GM10847 (cell line): Measurements from ENCODE around the gene PRDM11.

Experiments used
- POLR2A ChIP-seq: IDR thresholded peaks from 2 replicates; pipeline ENCODE4 v1.6.1; 2011; ENCODE audit not compliant: insufficient read length; ENCODE audit errors: extremely low read depth

PRDM11 gene

DNA sequence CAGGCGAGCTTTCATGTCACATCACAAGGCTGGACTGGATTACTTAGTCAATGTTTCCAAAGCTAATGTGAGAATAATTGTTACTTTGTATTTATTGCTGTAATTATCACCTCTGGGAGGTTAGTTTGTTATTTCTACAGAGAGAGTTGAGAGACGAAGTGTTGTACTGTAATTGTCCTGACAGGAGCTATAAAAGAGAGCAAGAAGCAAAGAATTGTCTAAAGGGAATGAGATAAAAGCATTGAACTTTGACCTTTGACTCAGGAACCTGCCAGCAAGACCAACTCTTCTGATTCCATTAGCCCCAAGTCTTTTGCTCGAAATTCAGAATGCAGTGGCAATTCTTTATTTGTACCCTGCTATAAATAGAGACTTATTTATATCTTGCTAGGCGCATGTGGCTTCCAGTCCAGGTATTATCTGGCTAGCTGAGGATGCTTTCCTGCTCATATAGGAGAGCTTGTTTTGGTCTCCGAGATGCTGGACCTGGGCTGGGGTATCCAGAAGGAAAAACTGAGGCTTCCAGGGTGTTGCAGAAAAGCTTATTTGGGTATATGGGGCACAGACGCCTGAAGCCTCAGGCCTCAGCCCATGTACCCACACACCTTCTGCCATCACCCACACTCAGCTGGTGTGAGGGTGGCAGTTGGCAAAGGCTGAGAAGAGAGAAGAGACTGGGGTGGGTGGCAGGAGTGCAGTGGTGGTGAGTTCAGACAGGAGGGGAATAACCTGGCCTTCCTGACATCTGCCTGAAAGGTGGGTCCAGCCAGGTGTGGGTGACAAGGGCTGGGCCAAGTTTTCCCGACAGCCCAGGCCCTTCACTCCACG is 99.0 kb downstream of the PRDM11 start:
- no peak for TF ChIP-seq POLR2A

DNA sequence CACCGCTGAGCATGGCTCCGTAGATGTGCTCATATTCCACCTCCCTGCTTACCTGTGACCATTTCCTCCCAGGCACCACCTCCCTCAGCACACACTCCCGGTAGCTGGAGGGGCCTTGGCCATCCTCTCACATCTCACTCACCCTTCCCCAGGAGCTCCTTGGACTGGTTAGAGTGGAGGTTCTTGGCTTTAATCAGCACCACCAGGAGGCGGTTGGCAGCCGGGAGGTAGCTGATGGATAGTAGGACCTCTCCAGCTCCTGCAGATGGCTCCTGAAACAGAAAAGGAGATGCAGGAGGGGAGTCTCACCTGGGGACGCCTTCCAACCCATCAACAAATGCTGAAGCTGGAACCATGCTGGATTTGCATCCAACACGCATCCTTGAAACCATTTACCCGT is 99.8 kb downstream of the PRDM11 start:
- no peak for TF ChIP-seq POLR2A

- no peak for TF ChIP-seq POLR2A
Measured at GRCh38 chr11:45247433-45247832, 101.0 kb downstream of the PRDM11 start.

- no peak for TF ChIP-seq POLR2A
Measured at GRCh38 chr11:45248501-45249011, 102.1 kb downstream of the PRDM11 start.

GRCh38 chr11:45250035-45250718 is 103.7 kb downstream of the PRDM11 start:
- TF ChIP-seq POLR2A: no peak

DNA sequence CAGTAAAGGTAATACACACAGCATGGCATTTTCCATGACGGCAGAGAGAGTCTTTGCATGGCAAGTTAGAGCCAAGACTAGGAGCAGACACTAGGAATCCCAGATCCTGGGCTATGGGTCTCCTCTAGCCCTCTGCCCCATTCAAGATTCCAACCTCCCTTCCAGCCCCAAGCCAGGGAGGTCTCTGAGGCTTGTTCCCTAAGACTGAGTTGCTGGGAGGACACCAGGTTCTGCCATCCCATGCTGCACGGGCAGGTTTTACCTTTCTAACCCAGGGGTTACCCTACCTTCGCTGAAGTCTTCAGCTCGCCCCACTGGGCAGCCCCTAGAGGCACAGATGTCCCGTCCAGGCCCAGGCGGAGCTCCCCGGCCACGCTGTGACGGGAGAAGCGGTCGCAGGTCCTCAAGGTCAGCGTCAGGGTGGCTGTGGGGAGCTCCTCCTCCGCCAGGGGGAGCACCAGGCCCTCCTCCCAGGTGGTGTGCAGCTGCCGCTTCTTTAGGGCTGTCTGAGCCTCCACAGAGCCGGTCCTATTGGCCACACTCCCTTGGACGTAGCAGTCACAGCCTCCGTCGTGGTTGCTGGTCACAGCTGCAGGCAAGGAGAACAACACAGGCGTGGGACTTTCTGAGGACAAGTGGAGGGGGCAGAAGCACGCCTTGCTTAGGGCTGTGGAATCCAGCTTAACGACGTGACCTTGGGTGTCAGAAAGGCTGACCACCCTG is 105.9 kb downstream of the PRDM11 start:
- no peak for TF ChIP-seq POLR2A

- no peak for TF ChIP-seq POLR2A
Measured at GRCh38 chr11:45252877-45253276, 106.4 kb downstream of the PRDM11 start.

DNA sequence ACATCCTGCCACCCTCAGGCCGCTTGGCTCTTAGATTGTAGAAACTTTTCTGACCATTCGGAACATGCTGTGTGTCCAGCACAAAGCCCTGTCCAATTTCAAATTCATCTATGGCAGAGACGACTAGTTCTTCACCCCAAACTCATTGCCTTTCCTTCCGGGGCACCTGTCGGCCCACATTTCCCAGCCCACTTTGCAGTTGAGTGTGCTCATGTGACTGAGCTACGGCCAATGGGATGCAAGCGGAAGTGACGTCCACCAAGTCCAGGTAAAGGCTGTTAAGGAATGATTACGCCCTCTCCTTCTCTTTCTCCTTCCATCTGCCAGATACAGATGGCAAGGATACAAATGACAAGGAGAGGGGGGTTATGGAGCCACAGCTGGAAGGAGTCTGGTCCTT is 107.2 kb downstream of the PRDM11 start:
- no peak for TF ChIP-seq POLR2A

DNA sequence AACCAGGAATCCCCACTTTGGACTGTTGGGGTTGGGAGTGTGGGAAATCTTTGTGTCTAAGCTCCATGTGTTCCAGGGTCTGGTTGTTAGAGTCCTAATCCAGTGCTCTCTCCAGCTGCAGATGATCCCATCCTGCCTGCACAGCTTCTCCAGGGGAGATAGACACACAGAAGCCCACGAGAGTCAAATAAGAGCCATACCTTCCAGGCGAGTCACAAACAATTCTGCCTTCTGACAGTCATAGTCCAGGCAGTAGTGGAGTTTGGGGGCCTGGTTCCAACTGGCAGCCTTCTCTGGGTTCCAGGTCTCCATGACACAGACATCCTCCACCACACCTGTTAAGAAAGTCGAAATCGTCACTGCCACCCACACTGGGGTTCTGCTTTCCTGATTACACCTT is 107.6 kb downstream of the PRDM11 start:
- TF ChIP-seq POLR2A: no peak

GRCh38 chr11:45258982-45259530 is 112.6 kb downstream of the PRDM11 start:
- TF ChIP-seq POLR2A: no peak

DNA sequence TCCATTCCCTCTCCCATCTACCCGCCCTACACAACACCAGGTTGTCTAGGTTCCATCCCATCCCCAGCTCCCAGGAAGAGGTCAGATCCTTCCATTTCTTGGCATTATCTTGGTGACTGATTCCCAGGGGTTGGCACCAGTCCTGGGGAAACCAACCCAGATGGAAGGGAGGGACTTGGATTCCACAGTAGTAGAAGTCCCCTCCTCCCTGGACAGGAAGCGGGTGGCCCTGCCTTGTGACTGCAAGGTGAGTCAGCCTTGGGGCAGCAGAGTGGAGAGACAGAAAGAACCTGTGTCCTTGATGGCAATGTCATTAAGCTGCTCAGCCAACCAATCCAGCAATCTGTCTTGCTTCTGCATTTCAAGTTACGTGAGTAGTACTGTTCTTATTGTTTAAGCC is 113.2 kb downstream of the PRDM11 start:
- no peak for TF ChIP-seq POLR2A

- no peak for TF ChIP-seq POLR2A
Measured at GRCh38 chr11:45260071-45260470, 113.6 kb downstream of the PRDM11 start.

GRCh38 chr11:45262900-45263299 is 116.5 kb downstream of the PRDM11 start:
- TF ChIP-seq POLR2A: no peak

- no peak for TF ChIP-seq POLR2A
Measured at GRCh38 chr11:45263773-45264172, 117.3 kb downstream of the PRDM11 start.

DNA sequence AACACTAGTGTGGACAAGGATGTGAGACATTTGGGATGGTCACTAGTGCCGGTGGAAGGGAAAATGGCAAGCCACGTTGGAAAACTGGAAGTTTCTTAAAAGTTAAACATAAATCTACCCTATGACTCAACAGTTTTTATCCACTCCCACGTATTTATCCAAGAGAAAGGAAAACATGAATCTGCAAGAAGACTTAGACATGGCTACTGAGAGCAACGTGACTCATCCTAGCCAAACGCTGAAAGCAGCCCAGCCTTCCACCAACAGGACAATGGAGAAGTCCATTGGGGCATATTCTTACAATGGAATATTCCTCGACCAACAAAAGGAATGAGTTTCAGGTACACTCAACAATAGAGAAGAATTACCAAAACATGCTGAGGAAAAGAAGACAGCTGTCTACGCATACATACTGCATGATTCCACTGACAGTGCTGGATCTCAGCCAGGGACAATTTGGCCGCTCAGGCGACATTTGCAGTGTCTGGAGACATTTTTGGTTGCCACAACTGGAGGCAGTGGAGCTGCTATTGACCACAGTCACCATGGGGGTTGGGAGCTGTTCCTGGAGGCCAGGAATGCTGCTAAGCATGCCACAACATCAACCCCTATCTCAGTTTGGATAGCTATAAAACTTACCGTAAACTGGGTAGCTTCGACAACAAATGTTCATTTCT is 118.5 kb downstream of the PRDM11 start:
- TF ChIP-seq POLR2A: no peak
